Limb (tissue), 2 donors: ENCODE data around the gene ADCY3.

Experiments used
- DNase-seq, 2 donors: peaks; one replicate each; pipeline ENCODE4 v3.0.0-alpha.2; 2016; ENCODE audit errors: extremely low spot score in 2 of 2

The ADCY3 gene

DNA sequence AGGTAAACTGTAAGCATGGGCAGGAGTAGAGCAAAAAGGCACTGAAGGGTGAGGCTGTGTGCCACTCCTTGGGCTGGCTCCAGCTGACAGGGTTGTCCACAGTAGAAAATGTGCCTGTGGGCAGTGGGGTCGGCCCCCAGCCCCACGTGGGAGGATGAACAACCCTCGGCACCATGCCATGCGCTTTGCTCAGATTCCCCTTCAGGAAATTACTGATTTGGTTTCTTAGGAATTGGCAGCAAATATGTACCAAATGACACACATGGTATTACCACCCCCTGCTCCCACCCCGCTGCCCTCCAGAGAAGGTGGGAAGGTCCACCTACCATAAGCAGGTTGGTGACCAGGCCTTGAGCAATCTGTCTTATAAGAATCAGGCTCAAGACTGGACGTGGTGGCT, 13.6 kb downstream of the ADCY3 start:
- DNase-seq, result no peak

DNA sequence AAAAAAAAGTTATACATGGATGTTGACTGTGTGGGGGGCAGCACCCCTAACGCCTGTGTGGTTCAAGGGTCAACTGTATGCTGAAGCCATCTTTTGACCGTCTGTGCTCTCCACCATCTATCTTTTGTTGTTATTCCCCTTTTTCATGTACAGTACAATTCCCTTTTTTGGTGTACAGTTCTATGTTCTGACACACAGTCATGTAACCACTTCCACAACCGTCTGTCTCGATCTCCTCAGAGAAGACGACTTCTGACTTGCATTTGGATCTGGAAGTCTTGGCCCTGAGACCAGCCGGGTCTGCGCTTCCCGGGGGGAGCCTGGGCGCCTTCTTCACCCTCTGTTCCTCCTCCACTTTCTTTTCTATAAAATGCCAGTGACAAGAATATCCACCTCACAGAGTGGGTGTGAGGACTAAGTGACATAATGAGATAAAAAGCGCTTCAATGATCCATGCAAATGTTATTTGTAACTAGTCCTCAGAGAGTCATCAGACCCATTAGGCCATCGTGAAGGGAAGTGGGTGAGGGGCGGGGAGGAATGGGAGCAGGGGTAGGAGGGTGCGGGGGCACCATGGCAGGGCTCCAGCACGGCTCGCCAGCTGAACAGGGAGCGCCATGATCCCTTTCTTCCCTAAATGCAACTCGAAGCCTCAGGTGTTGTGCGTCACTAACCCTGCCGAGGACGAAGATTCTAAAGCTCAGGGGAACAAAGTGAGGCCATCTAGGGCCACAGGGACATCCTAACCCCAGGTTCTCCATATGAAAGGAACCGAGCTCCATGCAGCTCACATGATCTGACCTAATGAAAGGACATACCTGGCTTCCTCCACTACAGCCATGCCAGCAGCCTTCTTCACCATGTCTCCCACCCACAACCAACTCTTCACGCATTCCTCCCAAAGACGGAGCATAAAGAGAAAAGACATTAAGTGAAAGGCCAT, 16.6 kb downstream of the ADCY3 start:
- no peak for DNase-seq

DNA sequence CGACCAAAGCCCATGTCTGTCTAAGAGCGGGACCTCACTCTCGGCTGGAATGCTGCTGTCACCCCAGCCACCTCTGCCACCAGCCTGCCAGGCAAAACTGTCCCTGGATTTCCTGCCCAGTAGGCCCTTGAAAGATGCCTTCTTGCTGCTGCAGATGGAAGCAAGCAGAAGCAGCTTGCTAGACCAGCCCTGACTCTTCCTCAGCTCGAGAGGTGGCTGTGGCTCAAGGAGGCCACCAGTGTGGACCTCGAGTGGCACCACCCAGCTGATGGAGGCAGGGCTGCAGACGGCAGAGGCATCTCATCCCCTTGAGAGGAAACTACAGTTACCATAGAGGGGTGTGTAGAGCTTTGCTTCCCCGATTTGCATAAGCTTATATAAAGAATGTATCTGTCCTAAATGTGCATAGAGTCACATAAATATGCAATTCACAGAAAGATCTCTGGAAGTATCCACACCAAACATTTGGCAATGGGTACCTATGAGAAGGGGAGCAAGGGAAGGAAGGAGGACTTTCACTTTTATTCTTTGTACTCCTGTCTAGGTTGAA, 20.6 kb downstream of the ADCY3 start:
- no peak for DNase-seq

DNA sequence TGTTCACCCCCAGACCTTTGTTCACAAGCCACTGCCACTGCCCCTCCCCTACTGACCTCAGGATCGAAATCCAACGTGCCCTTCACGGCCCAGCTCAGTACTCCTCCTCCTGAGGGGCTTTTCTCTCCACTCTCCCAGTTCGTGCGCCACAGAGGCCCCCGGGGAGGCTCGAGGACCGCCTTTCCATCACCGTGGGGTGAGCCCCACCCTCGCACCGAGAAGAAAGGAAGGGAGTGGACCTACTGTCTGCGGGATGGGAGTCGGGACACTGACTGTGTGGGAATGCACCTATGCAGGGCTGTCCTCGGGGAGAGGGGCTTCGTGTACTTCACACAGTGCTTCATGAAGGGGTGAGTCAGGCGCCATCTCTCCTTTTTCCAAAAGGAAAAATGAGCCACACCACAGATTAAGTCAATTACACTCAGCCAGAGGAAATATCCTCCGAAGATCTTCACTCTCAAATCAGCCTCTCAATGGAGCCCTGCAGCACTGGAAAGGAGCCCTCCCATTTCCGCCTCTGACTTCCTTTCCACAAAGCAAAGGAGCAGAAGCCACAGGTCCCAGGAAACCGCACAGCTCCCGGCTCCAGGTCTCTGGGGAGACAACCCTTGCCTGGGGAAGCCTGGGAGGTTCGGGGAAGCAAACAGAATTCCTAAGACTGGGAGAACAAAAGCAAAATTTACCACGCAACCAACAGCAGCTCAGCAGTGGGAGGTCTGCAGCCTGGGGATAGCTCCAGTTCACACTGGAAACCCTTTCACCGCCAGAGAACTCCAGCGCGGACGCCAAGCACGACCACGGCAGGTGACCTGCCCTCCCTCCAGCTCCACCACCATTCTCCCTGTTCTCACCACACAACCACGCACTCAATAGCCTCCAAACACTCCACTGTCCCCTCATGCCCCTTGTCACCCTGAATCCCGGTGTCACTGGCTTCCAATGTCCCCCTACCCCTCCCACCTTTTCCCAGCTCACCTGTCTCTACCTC, 21.6 kb downstream of the ADCY3 start:
- no peak for DNase-seq

DNA sequence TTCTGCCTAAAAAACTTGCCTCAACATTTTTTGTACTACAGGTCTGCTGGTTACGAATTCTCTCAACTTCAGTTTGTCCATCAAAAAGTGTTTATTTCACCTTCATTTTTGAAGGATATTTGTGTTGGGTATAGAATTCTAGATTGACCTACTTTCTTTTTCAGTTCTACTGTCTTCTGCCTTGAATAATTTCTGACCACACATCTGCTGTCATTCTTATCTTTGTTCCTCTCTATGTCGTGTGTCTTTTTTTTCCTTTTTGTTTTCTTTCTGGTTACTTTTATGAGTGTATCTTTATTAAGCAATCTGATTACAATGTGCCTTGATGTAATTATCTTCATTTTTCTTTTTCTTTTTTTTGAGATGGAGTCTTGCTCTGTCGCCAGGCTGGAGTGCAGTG, 25.3 kb downstream of the ADCY3 start:
- no peak for DNase-seq

DNA sequence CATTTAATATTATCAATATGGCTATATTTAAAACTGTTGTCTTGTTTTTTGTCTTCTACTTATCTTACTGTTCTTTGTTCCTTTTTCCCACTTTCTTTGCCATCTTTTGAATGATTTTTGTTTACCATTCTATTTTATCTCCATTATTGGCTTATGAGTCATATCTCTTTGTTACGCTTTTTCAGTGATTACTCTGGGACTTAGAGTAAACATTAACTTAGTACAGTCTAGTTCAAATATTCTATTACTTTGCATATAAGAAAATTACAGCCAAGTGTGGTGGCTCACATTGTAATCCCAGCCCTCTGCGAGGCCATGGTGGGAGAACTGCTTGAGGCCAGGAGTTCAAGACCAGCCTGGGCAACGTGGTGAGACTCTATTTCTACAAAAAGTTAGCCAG, 26.1 kb downstream of the ADCY3 start:
- no peak for DNase-seq

DNA sequence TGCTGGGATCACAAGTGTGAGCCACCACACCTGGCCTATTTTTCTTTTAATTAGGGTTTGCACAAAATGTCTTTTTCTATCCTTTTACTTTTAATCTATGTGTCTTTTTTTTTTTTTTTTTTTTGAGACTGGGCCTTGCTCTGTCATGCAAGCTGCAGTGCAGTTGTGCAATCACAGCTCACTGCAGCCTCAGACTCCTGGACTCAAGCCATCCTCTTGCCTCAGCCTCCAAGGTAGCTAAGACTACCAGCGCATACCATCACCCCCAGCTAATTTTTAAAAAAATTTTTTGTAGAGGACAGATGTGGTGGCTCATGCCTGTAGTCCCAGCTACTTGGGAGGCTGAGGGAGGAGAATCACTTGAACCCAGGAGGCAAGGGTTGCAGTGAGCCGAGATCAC, 27.1 kb downstream of the ADCY3 start:
- no peak for DNase-seq

DNA sequence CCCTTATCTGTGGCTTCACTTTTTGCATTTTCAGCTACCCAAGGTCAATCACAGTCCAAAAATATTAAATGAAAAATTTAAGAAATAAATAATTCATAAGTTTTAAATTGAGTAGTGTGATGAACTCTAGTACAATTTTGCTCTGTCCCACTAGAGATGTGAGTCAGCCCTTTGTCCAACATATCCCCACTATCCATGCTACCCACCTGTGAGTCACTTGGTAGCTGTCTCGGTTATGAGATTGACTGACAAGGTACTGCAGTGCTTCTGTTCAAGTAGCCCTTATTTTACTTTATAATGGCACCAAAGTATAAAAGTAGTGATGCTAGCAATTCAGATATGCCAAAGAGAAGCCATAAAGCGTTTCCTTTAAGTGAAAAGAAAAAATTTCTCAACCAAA, 28.8 kb downstream of the ADCY3 start:
- DNase-seq, result no peak

DNA sequence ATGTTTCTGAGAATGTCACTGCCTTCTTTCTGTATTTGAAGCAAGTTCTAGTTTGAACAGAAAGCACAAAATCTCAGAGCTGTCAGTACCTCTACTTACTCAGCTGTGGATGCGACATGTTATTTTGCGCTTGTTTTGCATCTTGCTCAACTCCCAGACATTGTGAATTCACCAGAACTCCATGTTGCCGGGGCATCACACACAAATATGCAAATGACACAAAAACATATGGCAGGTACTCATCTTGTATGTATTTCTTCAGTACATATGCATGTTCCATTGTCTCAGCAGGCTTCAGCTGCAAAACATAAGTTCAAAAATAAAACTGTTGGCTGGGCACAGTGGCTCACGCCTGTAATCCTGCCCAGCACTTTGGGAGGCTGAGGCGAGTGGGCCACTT, 30.8 kb downstream of the ADCY3 start:
- DNase-seq, result no peak

DNA sequence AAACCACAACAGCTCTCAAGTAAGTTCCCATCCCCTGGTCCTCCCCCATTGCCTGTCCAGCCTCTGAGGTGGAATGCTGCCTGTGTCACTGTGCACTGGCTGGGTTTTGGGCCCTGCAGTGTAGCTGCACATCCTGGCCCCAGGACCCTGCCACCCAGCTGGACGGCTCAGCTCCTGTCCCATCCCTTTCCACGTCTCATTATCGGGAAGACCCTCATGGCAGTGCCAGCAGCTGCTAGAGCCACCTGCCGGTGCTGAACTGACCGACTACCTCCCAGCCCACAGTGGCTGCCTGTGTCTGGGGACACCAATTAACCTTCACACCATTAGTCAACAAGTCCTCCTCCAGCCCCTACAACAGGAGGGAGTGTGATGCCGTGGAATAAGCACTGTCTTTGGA, 31.9 kb downstream of the ADCY3 start:
- DNase-seq, result no peak

DNA sequence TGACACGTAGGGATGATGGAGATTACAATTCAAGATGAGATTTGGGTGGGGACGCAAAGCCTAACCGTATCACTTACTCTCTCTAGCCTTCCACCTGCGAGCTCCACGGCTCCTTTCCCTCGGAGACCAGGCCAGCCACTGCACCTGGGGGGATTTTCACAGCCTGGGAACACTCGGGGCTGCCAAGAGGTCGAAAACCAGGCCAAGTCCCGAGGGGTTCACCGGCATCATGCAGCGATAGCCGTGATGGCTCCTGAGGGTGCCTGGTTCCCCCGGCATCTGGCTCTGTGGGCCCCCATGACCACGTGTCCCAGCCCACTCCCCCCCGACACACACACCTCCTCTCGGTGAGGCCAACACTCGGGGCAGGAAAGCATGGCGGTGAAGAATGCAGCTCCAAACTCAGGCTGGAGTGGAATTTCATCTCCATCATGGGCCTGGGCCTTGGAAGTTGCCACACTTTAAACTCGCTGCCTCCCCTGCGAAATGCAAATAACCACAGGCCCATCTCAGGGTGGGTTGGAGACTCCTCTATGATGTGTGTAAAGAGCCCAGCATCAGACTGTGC, 32.6 kb downstream of the ADCY3 start:
- no peak for DNase-seq

DNA sequence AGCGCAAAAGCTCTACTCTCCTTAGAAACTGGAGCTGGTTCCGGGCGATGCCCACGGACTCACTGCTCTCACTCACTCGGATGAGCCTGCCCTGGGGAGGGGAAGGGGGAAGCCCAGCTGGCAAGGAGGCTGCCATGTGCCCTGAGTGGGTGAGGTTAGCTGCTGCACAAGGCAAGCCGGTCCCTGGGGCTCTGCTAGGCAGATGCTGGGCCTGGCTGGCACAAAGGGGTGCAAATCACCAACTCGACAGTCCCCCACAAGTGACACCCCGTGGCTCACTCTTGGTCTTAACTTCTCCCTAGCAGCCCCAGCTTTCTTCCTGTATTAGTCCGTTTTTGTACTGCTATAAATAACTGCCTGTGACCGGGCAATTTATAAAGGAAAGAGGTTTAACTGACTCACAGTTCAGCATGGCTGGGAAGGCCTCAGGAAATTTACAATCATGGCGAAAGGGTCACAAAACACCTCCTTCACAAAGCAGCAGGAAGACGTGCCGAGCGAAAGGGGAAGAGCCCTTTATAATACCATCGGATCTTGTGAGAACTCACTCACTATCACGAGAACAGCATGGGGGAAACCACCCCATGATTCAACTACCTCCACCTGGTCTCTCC, 33.2 kb downstream of the ADCY3 start:
- no peak for DNase-seq

DNA sequence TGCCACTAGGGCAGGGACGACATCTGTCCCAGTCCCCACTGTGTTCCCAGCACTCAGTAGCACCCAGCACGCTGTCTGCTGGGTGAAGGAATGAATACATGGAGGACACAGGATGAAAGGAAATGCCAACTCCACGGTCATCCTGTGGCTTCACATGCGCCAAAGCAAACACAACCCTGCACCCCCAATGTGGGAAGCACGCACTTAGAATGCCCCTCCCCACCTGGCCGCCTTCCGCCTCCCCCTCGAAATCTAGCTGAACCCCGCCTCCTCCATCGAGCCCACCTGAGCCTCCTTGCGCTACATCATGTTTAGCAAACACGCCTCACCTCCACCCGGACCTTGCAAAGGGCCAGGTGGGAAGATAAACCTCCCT, 33.9 kb downstream of the ADCY3 start:
- DNase-seq, result no peak

DNA sequence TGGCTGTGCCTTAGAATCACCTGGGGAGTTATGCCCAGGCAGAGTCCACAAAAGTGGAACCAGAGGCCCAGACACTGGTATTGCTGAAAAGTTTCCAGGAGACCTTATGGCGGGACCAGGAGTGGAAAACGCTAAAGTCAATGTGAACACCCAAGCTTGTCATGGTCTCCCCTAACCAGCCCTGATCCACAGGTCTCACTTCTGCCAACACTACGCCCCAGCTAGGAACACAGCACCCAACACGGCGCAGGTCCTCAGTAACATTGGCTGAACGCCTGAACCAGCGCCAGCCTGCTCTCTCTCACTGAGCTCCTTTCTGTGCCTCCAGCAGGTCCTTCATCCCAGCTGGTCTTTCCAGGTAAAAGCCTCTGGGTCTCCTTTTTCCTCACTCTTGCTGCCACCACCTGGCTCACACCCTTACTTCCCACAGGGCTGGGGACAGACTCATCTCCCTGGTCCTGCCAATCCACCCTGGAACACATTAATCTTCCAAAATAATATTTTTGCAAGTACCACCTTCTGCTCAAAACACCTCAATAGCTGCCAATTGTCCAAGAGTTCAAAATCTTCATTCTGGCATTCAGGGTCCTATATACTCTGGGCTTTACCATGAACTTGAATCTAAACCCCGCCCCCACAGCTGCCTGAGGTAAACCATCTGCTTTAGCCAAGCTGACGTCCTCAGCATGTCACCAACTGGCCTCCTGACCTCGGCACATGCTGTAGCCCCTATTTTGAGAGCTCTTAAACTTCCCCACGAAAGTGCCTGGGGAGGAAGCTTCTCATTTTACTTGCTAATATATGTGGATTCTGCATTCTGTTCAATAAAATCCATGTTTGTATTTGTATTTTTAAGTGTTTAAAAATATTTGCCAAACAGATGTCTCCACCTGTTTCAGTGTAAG, 34.6 kb downstream of the ADCY3 start:
- DNase-seq, result no peak

DNA sequence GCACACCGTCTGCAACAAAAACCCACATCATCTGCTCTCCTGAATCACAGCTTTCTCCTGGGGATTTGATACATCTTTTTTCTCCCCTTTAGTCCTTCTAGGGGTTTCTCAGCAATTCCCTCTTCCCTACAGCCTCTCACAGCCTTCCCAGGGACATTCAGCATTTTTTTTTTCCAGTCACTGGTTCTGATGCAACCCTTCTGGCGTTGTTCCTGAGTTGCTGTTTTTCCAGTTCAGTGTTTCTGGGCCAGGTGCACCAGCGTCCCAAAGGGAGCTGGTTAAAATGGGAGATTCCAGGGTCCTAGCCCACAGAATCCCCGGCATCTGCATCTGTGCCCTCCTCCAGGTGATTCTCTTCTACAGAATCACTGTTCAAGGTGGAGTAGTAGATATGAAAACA, 36.1 kb downstream of the ADCY3 start:
- no peak for DNase-seq

DNA sequence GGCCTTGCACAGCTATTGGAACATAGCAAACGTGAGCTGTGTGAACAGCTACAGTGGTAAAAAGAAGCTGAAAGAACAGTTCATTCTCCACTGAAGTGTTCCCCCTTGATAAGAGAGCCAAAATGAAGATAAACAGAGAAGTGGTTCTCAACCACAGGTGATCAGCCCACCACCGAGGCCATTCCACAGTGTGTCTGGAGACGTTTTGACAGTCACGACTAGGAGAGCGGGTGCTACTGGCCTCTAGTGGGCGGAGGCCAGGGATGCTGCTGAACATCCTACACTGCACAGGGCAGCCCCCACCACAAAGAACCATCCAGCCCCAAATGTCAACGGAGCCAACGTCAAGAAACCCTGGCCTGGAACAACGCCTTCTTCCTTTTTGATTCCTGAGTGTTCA, 38.4 kb downstream of the ADCY3 start:
- DNase-seq, result no peak

DNA sequence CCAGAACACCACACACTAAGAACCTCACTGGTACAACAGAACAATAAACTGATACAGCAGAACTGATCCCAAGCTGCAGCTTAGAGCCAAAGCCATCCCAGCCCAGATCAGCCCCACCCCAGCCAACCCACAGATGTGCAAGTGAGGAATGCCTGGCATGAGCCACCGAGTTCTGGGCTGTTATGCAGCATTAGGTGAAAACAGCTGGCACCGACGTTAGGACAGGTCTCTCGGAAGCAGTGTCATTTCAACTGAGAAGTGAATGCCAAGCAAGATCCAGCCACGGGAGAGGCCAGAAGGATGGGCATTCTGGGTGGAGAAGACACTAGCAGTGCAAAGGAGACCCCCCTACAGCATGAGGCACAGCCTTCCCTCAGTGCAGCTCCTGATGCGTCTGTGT, 38.9 kb downstream of the ADCY3 start:
- no peak for DNase-seq

DNA sequence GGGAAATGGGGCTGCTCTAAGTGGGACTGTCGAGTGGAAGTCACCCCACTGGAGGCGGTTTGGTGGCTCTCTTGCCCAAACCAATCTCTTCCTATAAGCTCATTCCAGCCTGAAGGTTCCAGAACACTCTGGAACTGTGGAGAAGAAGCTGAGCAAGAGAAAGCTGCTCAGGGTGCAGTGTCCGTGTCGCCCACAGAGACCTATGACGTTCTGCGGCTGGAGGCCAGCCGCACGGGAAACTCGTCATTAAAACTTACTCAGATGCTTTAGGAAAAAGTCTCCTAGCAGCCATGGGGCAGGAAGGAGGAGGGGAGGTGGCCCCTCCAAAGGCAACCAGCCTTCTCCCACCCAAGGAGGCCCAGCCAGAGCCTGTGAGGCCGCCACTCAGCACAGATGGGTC, 41.7 kb downstream of the ADCY3 start:
- no peak for DNase-seq

DNA sequence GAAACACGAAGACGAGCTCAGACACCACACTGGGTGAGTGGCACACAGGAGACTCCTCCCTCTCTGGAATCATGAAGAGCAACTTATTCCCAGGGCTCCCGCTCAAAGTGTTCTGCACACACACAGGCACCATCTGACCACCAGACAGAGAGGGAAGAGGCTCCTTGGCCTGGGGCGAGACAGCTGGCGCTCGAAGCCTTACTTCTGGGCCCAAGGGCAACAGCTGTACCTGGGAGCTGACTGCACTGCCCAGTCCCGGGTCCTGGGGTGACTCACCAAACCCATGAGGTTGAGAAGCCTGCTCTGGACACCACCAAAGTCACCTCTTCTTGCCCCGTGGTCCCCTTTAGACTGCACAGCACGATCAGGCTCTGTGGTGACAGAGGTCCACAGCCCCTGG, 42.4 kb downstream of the ADCY3 start:
- DNase-seq, result no peak

DNA sequence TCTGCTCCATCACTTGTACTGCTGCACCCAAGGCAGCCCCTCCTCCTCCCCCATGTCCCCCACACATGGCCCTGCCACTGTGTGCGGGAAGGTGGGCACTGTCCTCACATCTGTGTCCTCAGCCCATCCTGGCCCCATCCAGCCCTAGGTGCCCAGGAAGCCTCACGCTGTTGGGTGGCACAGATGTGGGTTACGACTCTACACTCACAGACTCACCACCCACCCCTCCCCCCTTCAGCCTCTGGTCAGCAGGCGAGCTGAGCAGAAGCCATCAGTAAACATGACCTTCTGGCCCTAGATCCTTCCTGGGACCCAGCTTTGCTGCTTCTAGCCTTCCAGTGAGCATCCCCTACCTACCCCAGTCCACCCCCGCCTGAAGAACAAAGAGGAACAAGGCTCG, 43.0 kb downstream of the ADCY3 start:
- DNase-seq, result no peak
